ENCODE data around the gene CRIP1.

CRIP1 gene

DNA sequence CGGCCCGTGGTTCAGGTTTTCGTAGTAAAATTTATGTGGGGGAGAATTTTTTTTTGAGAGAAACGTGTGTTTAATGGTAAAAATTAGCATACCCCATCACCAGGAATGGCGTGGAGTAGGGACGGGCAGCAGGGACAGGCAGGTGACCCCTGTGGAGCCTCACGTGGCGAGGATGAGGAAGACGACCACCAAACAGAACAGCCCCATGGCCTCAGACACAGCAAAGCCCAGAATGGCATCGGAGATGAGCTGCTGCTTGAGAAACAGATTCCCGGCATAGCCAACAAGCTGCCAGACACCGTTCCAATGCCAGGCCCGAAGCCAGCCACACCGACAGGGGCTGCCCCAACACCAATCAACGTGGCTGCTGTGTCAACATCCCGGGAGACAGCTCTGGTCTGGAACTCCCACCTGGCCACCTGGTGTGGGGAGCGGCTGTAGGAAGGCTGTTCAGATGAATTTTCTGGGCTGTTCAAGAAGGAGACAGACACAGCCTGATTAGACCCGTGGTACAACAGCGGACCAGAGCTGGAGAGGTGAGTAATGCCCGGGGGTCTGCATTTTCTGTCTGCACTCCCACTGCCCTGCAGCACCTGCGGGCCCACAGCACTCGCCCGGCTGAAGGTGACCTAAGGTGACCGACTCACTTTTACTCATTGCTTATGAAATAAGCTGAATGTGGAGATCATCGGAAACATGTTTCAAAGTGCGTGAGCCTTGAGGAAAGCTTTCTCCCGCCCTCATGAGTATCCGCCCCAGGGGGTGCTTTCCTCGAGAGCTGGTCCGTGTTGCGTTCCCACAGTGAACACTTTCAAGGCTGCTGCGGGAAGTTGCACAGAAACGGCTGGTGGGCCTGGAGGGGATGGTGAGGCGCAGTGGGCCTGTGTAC, 50.2 kb downstream of the CRIP1 start:
- no peak for DNase-seq

DNA sequence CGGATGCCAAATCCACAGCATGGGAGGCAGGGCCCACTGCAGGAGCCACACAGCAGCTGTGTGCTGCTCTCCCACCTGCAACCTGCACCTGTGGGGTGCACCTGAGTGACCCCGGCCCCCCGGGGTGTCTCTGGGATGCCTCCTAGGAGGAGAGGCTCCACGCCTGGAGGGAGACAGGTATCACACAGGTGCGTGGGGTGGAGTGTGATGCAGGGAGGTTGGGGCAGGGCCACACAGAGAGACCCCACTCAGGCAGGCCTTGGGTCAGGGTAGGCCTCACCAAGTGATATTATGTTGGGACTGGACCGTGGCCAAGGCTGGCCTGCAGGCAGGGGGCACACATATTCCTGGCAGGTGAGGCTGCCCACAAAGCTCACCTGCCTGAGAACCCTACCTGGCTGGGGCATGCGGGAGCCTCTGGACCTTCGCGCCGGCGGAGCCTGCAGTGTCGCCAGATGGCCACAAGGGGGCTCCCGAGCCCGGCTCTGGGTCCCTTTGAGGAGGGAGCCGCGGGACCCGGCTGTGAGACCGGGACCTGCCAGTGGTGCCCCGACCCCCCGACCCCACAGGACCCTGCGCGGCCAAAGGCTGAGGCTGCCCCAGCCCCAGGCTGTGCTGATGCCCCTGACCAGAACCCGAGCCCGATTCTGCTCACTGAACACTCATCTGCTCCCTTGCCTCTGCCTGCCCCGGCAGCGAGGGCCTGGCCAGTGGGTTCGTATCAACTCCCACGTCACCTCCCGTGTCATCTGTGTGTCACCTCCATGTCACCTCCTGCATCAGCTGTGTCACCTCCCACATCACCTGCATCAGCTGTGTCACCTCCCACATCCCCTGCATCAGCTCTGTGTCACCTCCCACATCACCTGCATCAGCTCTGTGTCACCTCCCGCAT, 51.1 kb downstream of the CRIP1 start:
- DNase-seq: peak; percentile 75 to 80

Data from activated CD4-positive, alpha-beta T cell treated with anti-CD3 and anti-CD28 coated beads, Interleukin-2, amount 50 U/mL, for 48 hours (primary cell).